ENCODE results near the gene CDH3.
A peak's percentile ranks its signal among the peaks of the same experiment; 100 is the strongest.

Gene CDH3

GRCh38 chr16:68651136-68651535, 6.0 kb downstream of the CDH3 start:
- no peak for DNase-seq (ENCODE audit: low read depth in 3 of 3)

GRCh38 chr16:68652659-68653058, 7.5 kb downstream of the CDH3 start:
- DNase-seq (ENCODE audit: low read depth in 3 of 3): no peak

- no peak for DNase-seq (ENCODE audit: low read depth in 3 of 3)
These were observed 10.7 kb downstream of the CDH3 start for GRCh38 chr16:68655806-68656205.

GRCh38 chr16:68656751-68657150, 11.6 kb downstream of the CDH3 start:
- DNase-seq (ENCODE audit: low read depth in 3 of 3): no peak

DNA sequence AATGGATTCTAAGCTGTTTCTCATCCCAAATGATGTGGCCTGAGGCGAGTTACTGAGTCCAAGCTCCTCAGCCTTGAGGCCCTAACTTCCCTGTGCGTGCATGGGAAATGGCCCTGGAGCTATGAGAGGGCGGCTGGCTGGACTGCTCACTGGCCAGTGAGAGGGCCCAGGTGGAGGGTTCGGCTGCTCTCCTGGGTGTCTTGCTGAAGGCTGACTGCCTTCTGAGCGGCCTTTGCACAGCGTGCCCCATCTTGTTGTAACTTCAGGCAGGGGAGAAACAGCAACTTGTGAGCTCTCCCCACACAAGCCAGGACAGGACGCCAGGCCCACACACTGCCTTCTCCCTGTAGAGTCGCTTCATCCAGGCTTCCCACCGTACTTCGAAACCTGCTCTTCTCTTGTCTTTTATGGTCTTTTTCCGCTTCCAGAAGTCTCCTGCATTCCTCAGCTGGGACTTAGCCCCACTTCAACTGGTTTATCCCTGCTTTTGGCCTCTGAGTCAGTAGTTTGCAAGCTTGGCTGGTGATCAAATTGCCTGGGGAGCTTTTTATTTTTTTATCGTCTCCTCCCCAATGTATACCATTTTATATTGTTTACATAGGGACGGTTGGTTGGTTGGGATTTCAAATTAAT, 13.3 kb downstream of the CDH3 start:
- no peak for DNase-seq (ENCODE audit: low read depth in 3 of 3)

DNA sequence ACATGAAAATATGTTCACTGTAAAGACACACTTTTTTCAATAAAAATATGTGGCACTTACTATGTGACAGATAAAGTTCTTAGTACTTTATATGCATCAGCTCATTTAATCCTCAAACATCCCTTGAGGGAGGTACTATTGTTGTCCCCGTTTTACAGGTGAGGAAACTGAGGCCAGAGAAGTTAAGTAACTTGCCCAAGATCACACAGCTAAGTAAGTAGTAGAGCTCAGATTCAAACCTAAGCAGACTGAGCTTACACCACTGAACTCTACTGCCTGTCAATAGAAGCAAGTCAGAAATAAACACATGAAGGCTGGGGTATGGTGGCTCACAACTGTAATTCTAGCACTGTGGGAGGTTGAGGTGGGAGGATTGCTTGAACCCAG, 13.9 kb downstream of the CDH3 start:
- DNase-seq (ENCODE audit: low read depth in 3 of 3): no peak

- no peak for DNase-seq (ENCODE audit: low read depth in 3 of 3)
These were observed 14.6 kb downstream of the CDH3 start for GRCh38 chr16:68659412-68660358.

DNA sequence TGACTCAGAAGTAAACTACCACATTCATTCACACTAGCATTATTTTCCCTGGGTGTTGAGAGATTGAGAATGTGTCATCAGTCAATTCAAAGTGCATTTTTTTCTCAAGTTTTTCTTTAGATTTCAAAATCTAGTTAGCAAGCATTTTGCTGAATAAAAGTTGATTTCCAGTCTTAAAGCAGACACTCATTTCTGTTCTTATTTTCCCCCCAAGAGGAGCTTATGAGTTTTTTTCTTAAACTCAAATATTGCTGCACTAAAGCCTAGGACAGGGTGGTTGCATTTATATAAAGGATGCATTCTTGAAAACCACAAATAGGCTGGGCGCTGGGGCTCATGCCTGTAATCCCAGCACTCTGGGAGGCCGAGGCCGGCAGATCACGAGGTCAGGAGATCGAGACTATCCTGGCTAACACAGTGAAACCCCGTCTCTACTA, 15.3 kb downstream of the CDH3 start:
- DNase-seq (ENCODE audit: low read depth in 3 of 3): no peak

GRCh38 chr16:68662035-68662434, 16.9 kb downstream of the CDH3 start:
- DNase-seq (ENCODE audit: low read depth in 3 of 3): no peak

DNA sequence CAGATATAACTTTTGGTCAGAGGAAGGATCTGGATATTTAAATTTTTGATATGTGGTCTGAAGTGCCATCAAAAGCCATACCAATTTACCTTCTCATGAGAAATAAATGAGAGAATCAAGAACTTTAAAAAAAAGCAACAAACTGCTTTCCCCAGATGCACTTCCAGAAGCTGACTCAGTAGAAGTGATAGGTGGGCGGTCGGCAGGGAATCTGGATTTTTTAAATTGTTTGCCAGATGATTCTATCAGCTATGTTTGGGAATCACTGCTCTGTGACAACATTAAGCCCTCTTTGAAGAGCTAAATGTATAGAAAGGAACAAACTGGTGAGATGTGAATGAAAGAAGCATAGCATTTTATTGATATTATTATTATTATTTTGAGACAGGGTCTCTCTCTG, 19.2 kb downstream of the CDH3 start:
- DNase-seq (ENCODE audit: low read depth in 3 of 3): no peak

DNA sequence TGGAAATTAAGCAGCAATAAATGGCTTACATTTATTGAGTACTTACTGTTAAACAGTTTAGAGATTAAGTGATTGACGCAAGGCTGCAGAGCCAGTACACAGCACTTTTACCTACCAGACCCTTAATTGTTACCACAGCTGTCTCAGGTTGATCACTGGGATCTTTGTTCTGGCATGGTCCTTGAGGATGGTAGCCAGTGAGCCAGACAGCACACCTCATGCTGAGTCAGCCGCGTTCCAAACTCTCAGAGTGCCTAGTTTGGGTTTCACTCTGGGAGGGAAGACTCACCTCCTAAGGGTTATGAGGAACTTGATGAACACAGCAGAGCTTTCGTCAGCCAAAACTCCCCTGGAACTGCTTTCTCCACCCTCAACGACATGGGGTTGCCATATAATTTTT, 20.4 kb downstream of the CDH3 start:
- DNase-seq (ENCODE audit: low read depth in 3 of 3): no peak

- peak in 2 of 3 experiments; percentile 2 to 12 for DNase-seq (ENCODE audit: low read depth in 3 of 3)
These were observed 23.2 kb downstream of the CDH3 start for GRCh38 chr16:68668266-68668665.

DNA sequence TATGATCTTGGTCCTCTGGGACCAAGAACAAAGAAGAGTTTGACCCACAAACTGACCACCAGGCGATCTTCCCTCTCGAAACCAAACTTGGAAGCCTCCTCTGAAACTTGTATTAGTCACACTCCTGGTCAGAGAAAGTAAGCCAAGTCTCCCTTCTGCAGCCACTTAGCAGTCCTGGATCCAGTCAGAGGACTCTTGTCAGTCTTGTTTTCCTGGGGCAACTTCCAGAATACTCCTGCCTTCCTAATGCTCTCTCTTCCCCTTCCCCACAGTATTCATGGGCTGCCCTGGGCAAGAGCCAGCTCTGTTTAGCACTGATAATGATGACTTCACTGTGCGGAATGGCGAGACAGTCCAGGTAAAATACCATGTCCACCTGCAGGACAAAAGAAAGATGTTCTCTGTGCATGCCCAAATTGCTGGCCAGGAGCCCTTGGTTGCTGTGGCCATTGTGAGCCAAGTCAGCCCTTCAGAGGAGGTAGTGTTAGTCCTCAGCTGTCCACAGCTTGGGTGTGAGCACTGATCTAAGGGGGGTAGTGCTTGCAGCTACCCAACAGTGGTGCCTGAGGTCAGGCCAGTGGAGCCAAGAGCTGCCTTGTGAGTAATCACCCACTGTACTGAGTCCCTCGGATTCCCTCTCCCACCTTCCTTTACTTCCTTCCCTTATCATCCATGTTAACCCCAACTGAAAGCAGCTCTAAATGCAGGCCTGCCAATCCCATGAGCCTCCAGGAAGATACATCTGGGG, 31.2 kb downstream of the CDH3 start:
- no peak for DNase-seq (ENCODE audit: low read depth in 3 of 3)

- no peak for DNase-seq (ENCODE audit: low read depth in 3 of 3)
These were observed 35.9 kb downstream of the CDH3 start for GRCh38 chr16:68681038-68681437.

DNA sequence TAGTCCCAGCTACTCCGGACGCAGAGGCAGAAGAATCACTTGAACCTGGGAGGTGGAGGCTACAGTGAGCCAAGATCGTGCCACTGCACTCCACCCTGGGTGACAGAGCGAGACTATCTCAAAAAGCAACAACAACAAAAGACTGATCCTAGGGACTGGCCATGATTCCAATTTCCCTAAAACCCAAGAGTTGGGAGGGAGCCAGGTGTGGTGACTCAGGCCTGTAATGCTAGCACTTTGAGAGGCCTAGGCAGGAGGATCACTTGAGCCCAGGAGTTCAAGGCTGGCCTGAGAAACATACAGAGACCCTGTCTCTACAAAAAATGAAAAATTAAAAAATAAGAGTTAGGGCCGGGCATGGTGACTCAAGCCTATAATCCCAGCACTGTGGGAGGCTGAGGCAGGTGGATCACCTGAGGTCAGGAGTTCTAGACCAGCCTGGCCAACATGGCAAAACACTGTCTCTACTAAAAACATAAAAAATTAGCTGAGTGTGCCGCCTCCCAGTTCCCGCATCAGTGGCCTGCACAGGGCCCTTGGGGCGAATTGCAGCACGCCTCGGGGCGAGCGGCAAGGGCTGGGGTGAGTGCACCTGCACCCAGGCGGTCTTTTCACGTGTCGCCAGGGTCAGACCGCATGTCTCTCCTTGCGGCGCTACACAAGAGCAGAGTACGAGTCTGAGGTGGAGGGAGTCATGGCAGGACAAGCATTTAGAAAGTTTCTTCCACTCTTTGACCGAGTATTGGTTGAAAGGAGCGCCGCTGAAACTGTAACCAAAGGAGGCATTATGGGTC, 40.8 kb downstream of the CDH3 start:
- no peak for DNase-seq (ENCODE audit: low read depth in 3 of 3)

GRCh38 chr16:68686905-68687304, 41.8 kb downstream of the CDH3 start:
- DNase-seq (ENCODE audit: low read depth in 3 of 3): no peak

DNA sequence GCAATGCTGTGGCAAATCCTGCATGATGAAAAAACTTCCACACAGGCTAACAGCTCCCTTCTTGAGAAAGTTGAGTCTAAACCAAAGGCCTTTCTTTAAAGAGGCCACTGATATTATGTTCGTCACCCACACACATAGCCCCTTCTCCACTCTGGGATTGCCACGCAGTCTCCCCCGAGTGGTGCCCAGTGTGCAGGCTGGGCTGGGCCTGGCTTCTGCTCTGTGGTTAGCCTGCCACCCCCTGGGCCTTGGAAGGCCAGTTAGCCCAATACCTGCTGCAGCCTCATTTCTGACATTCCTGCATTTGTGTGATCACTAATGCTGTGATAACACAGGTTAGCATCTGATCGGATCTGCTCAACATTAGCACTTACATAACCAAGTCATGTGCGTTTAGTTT, 44.8 kb downstream of the CDH3 start:
- no peak for DNase-seq (ENCODE audit: low read depth in 3 of 3)

DNA sequence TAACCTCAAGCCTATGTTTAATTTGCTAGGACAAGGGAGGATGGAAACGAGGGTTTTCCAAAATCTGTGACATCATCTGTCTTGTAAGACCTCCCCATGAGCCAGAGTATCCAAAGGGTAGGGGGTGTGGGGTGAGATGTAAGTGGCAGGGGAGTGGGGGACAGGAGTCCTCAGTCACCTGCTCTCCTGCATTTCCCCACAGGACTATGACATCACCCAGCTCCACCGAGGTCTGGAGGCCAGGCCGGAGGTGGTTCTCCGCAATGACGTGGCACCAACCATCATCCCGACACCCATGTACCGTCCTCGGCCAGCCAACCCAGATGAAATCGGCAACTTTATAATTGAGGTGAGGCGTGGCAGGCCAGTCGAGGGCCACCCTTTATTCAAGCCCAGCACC, 50.5 kb downstream of the CDH3 start:
- no peak for DNase-seq (ENCODE audit: low read depth in 3 of 3)

DNA sequence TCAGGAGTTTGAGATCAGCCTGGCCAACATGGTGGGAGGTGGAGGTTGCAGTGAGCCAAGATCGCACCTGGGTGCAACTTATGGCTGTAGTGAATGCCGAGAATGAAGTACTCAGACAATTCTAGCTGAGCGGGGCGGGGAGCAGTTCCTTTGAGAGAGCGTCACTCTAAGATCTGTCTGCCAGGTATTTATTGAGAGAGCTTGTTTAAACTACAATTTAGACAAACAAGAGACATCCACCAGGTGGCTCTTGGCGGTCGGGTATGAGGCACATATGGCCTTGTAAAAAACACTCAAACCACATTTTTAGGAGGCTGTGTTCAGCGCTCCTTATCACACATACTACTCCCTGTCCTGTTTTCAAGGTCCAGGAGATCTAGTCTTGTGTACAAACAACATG, 51.4 kb downstream of the CDH3 start:
- no peak for DNase-seq (ENCODE audit: low read depth in 3 of 3)

DNA sequence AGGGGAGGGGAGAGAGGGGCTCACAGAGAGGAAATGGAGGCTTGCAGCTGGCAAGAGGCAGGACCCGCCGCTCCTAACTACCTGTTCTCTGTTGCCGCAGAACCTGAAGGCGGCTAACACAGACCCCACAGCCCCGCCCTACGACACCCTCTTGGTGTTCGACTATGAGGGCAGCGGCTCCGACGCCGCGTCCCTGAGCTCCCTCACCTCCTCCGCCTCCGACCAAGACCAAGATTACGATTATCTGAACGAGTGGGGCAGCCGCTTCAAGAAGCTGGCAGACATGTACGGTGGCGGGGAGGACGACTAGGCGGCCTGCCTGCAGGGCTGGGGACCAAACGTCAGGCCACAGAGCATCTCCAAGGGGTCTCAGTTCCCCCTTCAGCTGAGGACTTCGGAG, 53.0 kb downstream of the CDH3 start:
- no peak for DNase-seq (ENCODE audit: low read depth in 3 of 3)

DNA sequence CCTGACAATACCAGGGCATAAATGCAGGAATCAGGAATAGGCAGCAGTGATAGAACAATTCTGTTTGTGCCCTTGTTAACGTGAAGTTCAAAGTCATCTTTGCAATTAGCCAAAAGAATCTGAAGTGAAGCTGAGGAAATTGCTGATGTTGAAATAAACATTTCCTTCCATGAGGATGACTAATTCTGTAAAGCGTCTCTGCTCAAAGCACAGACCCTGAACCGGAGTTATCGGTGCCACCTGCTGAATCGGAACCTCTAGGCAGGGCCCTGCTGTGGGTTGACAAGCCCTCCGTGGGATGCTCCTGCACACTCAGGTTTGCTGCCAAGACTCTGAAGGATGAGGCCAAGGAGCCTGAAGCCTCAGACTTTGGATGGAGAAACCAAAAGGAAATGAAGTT, 55.0 kb downstream of the CDH3 start:
- DNase-seq (ENCODE audit: low read depth in 3 of 3): no peak

DNA sequence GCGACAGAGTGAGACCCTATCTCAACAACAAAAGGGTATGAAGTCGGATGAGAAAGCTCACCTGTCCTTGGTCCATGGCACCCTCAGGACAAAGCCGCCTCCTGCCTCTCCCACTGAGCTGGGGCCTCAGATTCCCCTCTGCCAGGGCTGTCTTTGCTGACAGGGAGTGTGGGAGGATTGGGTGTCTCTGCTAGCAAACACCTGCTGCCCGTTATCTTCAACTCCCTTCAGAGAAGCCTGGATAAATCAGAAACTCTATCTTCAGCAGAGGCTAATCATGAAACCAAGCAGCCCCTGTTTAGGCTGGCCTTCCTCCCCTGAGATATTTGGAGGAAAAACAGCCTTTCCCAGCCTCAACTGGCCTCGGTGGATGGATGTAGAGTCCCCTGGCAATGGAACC, 55.7 kb downstream of the CDH3 start:
- no peak for DNase-seq (ENCODE audit: low read depth in 3 of 3)
